Natural killer cell (primary cell): ENCODE results near the gene RHEBL1. TPM values are rescaled to one million over a fixed set of nuclear protein-coding genes. Genes with fewer than 3 reads are reported as not detected.

Experiments used
- ATAC-seq, 3 donors: fragments of 150-1000 bp in 2 of 3; fragments of 200-7000 bp in 1 of 3; cut with Tn5 transposase; 1 replicate in 1 of 3; 2 replicates in 2 of 3; pipeline ENCODE4 v1.10.0; 2021; ENCODE audit warnings: mild to moderate bottlenecking in 2 of 3, moderate library complexity in 2 of 3
- DNase-seq, 2 donors: peaks; one replicate each; pipeline versions ENCODE4 v3.0.0 to v3.0.0-alpha.2; 2013 to 2021; ENCODE audit warnings: mixed read lengths in 1 of 2
- H3K27ac ChIP-seq: one replicate; pipeline ENCODE4 v1.5.1; 2013; ENCODE audit warnings: mild to moderate bottlenecking, low read length
- H3K27me3 ChIP-seq: one replicate; pipeline ENCODE4 v1.6.1; 2013; ENCODE audit warnings: low read length; ENCODE audit not compliant: control insufficient read depth, insufficient read depth
- H3K36me3 ChIP-seq: one replicate; pipeline ENCODE4 v1.6.1; 2013; ENCODE audit warnings: low read length; ENCODE audit not compliant: control insufficient read depth, insufficient read depth
- H3K4me1 ChIP-seq: one replicate; pipeline ENCODE4 v1.6.1; 2013; ENCODE audit warnings: low read length; ENCODE audit not compliant: control insufficient read depth, insufficient read depth
- H3K4me3 ChIP-seq: one replicate; pipeline ENCODE4 v1.5.1; 2013; ENCODE audit warnings: low read length
- H3K9me3 ChIP-seq: one replicate; pipeline ENCODE4 v1.6.1; 2013; ENCODE audit warnings: low read length; ENCODE audit not compliant: control insufficient read depth, insufficient read depth
- H3K27ac Mint-ChIP-seq, 2 donors: one replicate each; pipeline ENCODE4 v1.8.0; 2022; ENCODE audit warnings: mild to moderate bottlenecking in 2 of 2, mixed read lengths in 2 of 2, moderate library complexity in 1 of 2
- H3K27me3 Mint-ChIP-seq, 2 donors: one replicate each; pipeline ENCODE4 v1.8.0; 2022; ENCODE audit warnings: low read depth in 2 of 2, mixed read lengths in 2 of 2
- H3K36me3 Mint-ChIP-seq: one replicate; pipeline ENCODE4 v1.8.0; 2022; ENCODE audit warnings: mixed read lengths
- H3K4me1 Mint-ChIP-seq, 2 donors: one replicate each; pipeline ENCODE4 v1.8.0; 2022; ENCODE audit warnings: mixed read lengths in 2 of 2
- H3K4me3 Mint-ChIP-seq: one replicate; pipeline ENCODE4 v1.8.0; 2022; ENCODE audit warnings: mild to moderate bottlenecking, moderate library complexity, mixed read lengths
- H3K9me3 Mint-ChIP-seq, 2 donors: one replicate each; pipeline ENCODE4 v1.8.0; 2022; ENCODE audit warnings: mixed read lengths in 2 of 2
- CTCF ChIP-seq: fragments of 200-600 bp; IDR thresholded peaks from one replicate; pipeline ENCODE4 v1.8.0; 2022; ENCODE audit warnings: antibody characterized with exemption
- WGBS: methylation state at CpG from one replicate; pipeline ENCODE4 v1.1.7; 2013; ENCODE audit warnings: missing lambda C conversion rate; ENCODE audit not compliant: insufficient coverage; 5-methylcytosine and 5-hydroxymethylcytosine counted together
- intact Hi-C: fragments of 100-400 bp; cut with micrococcal nuclease; formaldehyde crosslinking; loops from one replicate; pipeline ENCODE4 v1.14.2; 2022
- total RNA-seq, 4 donors: library from RNA; stranded (reverse); fragments of 120-200 nt in 1 of 4; gene quantifications; one replicate each; pipeline versions ENCODE4 v1.2.3 to v1.2.4, GENCODE V29; 2013 to 2022

The RHEBL1 gene
- total RNA-seq, 3 donors from 2014 or later (not counting 1 experiment from before 2014, with no cell fraction given) = 6.3 to 11.6 (median 11.1) TPM

GRCh38 chr12:49091836-49092085 lies 22.0 kb upstream of the RHEBL1 start:
- Mint-ChIP-seq H3K4me3 (no peak overlapping the region), H3K27ac (no peak overlapping the region), H3K4me1 (peaks cover 33 to 55% of the 10 kb centered on the region in 2 donors), H3K9me3 (no peaks in the 10 kb centered on the region), H3K36me3 (peaks cover 7% of the 10 kb centered on the region), H3K27me3 (peaks cover 27 to 51% of the 10 kb centered on the region in 2 donors)
- Histone ChIP-seq H3K4me3 (no peak overlapping the region), H3K27ac (no peak overlapping the region), H3K9me3 (no peaks in the 10 kb centered on the region), H3K36me3 (peaks cover 2% of the 10 kb centered on the region), H3K27me3 (peaks cover 50% of the 10 kb centered on the region), H3K4me1 (peaks cover 63% of the 10 kb centered on the region)
- 5% methylated on average over 14 of the region's 14 CpGs for WGBS
- ATAC-seq (no peak), DNase-seq (no peak)
- no peak for TF ChIP-seq CTCF
- intact Hi-C loops = no loop called here

- peaks cover 33 to 55% of the 10 kb centered on the region in 2 donors for H3K4me1 Mint-ChIP-seq
- Histone ChIP-seq H3K36me3 (no peaks in the 10 kb centered on the region), H3K4me1 (peaks cover 63% of the 10 kb centered on the region), H3K9me3 (no peaks in the 10 kb centered on the region), H3K27me3 (peaks cover 50% of the 10 kb centered on the region), H3K27ac (no peak overlapping the region), H3K4me3 (no peak overlapping the region)
- TF ChIP-seq CTCF = no peak
- 12% methylated on average over 32 of the region's 41 CpGs for WGBS
- H3K27me3 Mint-ChIP-seq = peaks cover 27 to 54% of the 10 kb centered on the region in 2 donors
- H3K36me3 Mint-ChIP-seq = peaks cover 7% of the 10 kb centered on the region
- H3K4me3 Mint-ChIP-seq = peak overlapping the region; percentile 79
- intact Hi-C loops = no loop called here
- DNase-seq = peak in 1 of 2 donors; percentile 27
- ATAC-seq = no peak
- H3K9me3 Mint-ChIP-seq = no peaks in the 10 kb centered on the region
- H3K27ac Mint-ChIP-seq = no peak overlapping the region
These were observed 21.5 kb upstream of the RHEBL1 start for GRCh38 chr12:49091056-49091835.

DNA sequence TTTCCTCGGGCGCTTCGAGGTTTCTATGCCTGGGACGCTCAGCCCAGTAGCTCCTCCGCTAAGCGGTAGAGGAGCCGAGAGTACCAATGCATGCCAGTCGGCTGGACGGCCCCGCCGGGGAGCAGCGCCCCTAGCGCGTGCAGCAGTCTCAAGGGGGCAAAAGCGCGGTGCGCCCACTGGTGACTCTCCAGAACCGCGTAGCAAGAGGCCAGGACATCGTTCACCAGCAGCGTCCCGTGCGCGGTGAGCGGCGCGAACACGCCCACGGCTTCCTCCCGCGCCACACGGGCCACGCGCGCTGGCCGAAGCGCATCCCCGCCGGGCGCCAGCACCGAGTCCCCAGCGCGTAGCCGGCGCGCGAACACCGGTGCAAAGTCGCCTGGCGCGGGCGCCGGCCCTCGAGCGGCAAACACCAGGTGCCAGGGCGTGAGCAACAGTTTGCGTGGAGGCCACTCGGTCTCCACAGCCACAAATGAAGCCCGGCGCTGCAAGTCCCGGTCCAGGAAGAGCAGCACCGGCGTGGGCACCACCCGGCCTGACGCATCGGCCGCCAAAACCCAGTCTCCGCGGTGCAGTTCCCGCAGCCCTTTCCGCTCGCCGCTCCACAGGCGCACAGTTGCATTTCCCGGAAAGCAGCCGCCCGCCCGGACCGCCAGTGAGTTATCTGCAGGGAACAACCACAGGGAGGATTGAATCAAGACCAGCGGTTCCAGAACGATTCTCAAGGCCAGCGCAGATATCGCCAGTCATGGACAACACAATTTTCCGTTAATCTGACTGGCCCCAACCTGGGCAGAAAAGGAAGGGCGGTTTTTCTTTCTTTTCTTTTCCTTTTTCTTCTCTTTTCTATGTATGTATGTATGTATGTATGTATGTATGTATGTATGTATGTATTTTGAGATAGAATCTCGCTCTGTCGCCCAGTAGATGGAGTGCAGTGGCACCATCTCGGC lies 20.3 kb upstream of the RHEBL1 start:
- H3K36me3 Mint-ChIP-seq = peaks cover under 1% of the 10 kb centered on the region
- H3K4me3 Mint-ChIP-seq = peak overlapping the region; percentile 83
- H3K9me3 Mint-ChIP-seq = no peaks in the 10 kb centered on the region
- H3K36me3 ChIP-seq = no peaks in the 10 kb centered on the region
- peaks cover 22 to 49% of the 10 kb centered on the region in 2 donors for H3K27me3 Mint-ChIP-seq
- H3K27me3 ChIP-seq = peaks cover 50% of the 10 kb centered on the region
- DNase-seq (peak in 1 of 2 donors; percentile 57), ATAC-seq (peak in 2 of 3 donors; percentile 30 to 47)
- no peak for TF ChIP-seq CTCF
- H3K9me3 ChIP-seq = no peaks in the 10 kb centered on the region
- peaks cover 27 to 52% of the 10 kb centered on the region in 2 donors for H3K4me1 Mint-ChIP-seq
- WGBS = 1% methylated on average over 86 of the region's 88 CpGs
- intact Hi-C loops = loop anchor here (2.0 kb wide), 2 partner anchors 21 to 145 kb away; partner anchors contain the start of gene LMBR1L
- H3K27ac ChIP-seq = no peak overlapping the region
- peaks cover 63% of the 10 kb centered on the region for H3K4me1 ChIP-seq
- H3K27ac Mint-ChIP-seq = no peak overlapping the region
- H3K4me3 ChIP-seq = peak overlapping the region; percentile 10
